Nephron progenitor cell (in vitro differentiated cells): ENCODE results near the gene NSUN7.

Source experiments
- DNase-seq: peaks from one replicate; pipeline ENCODE4 v3.0.0; 2021
- H3K27ac Mint-ChIP-seq: 2 replicates; pipeline ENCODE4 v1.8.0; 2021; ENCODE audit warnings: mild to moderate bottlenecking, moderate library complexity, mixed read lengths
- H3K27me3 Mint-ChIP-seq: 2 replicates; pipeline ENCODE4 v1.8.0; 2021; ENCODE audit warnings: mild to moderate bottlenecking, low read depth, mixed read lengths; ENCODE audit not compliant: poor library complexity
- H3K36me3 Mint-ChIP-seq: 2 replicates; pipeline ENCODE4 v1.8.0; 2021; ENCODE audit warnings: low read depth, mixed read lengths
- H3K4me1 Mint-ChIP-seq: 2 replicates; pipeline ENCODE4 v1.8.0; 2021; ENCODE audit warnings: mixed read lengths
- H3K4me3 Mint-ChIP-seq: 2 replicates; pipeline ENCODE4 v1.8.0; 2021; ENCODE audit warnings: mild to moderate bottlenecking, moderate library complexity, mixed read lengths
- H3K9me3 Mint-ChIP-seq: 2 replicates; pipeline ENCODE4 v1.8.0; 2021; ENCODE audit warnings: mild to moderate bottlenecking, moderate library complexity, mixed read lengths
- TF ChIP-seq, protein P1 (sequence below): fragments of 200-600 bp; sonication (generic); IDR thresholded peaks from 2 replicates; pipeline ENCODE4 v1.5.0; 2021; ENCODE audit warnings: antibody characterized with exemption

Gene NSUN7

DNA sequence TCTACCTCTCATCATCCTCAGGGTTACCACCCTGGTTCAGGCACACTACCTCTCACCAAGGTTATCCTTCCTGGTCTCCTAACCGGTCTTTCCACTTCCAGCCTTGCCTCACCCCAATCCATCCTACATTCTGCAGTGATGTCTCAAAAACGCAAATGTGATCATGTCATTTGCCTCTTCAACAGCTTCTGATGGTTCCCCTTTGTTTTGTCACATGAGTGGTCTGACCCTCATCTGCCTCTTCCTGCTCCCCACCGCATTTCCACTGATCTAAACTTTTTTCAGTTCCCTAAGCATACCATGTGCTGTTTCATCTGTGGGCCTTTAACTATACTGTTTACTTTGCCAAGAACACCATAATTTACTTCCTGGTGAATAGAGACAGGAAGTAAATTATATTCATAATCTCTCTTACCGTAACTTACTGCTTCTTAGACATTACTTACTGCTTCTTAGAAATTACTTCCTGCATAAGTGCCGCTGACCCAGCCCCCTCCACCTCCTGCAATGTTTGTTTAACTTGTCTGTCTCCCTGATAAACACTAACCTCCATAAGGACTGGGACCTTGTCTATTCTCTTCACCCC lies 27.1 kb upstream of the NSUN7 start:
- Mint-ChIP-seq H3K9me3 (no peaks in the 10 kb centered on the region), H3K27me3 (no peaks in the 10 kb centered on the region), H3K27ac (no peak overlapping the region), H3K36me3 (no peaks in the 10 kb centered on the region), H3K4me3 (no peak overlapping the region), H3K4me1 (peaks cover 5% of the 10 kb centered on the region)
- TF ChIP-seq, protein P1, sequence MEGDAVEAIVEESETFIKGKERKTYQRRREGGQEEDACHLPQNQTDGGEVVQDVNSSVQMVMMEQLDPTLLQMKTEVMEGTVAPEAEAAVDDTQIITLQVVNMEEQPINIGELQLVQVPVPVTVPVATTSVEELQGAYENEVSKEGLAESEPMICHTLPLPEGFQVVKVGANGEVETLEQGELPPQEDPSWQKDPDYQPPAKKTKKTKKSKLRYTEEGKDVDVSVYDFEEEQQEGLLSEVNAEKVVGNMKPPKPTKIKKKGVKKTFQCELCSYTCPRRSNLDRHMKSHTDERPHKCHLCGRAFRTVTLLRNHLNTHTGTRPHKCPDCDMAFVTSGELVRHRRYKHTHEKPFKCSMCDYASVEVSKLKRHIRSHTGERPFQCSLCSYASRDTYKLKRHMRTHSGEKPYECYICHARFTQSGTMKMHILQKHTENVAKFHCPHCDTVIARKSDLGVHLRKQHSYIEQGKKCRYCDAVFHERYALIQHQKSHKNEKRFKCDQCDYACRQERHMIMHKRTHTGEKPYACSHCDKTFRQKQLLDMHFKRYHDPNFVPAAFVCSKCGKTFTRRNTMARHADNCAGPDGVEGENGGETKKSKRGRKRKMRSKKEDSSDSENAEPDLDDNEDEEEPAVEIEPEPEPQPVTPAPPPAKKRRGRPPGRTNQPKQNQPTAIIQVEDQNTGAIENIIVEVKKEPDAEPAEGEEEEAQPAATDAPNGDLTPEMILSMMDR, result no peak
- DNase-seq, result no peak

DNA sequence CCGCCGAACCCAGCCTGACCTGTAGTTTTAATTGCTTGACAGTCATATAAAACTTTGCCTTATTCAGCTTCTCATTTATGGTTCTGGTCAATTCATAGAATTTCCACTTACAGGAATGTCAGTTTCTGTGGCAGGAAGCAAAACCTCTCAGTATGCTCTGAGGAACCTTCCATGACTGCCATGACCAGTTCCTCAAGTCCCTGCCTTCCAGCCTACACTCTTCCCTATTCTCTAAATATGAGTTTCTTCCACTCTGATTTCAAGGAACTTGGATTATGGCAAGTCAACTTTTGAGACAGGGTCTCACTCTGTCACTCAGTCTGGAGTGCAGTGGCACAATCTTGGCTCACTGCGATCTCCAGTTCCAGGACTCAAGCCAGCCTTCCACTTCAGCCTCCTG lies 26.0 kb upstream of the NSUN7 start:
- Mint-ChIP-seq H3K36me3 (no peaks in the 10 kb centered on the region), H3K27me3 (no peaks in the 10 kb centered on the region)

DNA sequence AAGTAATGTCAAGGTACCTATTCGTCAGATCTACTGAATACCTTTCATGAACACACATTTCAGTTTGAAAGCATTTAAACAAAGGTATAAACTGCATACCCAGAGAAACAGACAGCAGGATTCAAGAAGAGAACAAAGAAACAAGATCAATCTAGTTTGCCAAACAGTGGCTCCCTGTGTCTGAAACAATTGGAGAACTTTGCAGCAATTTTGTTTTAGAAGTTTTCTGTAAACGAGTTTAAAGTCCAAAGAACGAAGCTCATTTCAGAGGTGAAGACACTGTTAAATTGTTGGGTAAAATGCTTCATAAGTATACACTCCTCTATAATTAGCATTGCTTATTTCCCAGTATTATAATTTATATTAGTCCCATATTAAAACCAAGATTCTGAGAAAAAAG lies 21.4 kb upstream of the NSUN7 start:
- no peaks in the 10 kb centered on the region for H3K36me3 Mint-ChIP-seq
- TF ChIP-seq, protein P1, result no peak
- H3K9me3 Mint-ChIP-seq, result no peaks in the 10 kb centered on the region
- no peaks in the 10 kb centered on the region for H3K27me3 Mint-ChIP-seq
- H3K27ac Mint-ChIP-seq, result no peak overlapping the region
- DNase-seq, result no peak
- no peak overlapping the region for H3K4me3 Mint-ChIP-seq
- H3K4me1 Mint-ChIP-seq, result no peaks in the 10 kb centered on the region

More for the DNA sequence above, 26.0 kb upstream of the NSUN7 start:
- Mint-ChIP-seq H3K4me1 (peaks cover 4% of the 10 kb centered on the region), H3K9me3 (no peaks in the 10 kb centered on the region), H3K4me3 (no peak overlapping the region), H3K27ac (no peak overlapping the region)
- TF ChIP-seq, protein P1, result no peak
- no peak for DNase-seq

DNA sequence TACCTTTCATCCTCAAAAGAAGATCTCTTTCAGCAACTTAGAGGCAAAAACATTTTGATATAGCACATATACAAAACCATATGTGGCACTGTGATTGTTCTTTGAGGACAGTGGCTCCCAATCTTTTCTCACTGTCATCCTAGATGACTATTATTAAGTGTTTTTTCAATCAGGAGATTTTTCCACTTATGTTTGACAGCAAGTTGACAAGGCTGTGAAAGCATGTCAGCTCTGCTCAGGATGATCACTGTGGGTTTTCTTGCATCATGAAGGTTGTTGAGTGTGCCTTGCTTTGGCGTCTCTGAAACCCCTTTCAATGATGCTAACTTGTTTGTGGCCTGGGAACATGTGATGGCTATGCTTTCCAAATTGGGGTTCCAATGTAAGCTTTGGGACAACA lies 20.2 kb upstream of the NSUN7 start:
- Mint-ChIP-seq H3K27me3 (no peaks in the 10 kb centered on the region), H3K9me3 (no peaks in the 10 kb centered on the region), H3K36me3 (no peaks in the 10 kb centered on the region), H3K27ac (no peak overlapping the region), H3K4me1 (peaks cover 11% of the 10 kb centered on the region), H3K4me3 (no peak overlapping the region)
- TF ChIP-seq, protein P1, result no peak
- no peak for DNase-seq

DNA sequence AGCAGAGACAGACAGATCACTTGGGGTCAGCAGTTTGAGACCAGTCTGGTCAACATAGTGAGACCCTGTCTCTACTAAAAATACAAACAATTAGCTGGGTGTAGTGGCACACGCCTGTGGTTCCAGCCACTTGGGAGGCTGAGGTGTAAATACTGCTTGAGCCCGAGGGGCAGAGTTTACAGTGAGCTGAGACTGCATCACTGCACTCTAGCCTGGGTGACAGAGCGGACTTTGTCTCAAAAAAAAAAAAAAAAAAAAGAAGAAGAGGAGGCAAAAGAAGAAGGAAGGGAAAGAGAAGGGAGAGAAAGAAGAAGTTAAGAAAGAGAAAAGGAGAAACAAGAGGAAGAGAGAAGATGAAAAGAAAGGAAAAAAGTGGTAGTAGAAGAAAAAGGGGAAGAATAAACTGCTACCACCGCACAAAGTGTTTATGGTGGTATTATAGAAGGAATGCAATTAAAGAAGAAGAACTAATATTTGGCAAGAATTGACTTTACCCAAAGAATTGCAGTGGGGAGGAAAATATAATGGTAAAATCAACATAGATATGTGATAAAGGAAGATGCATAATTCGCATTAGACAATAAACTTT lies 19.6 kb upstream of the NSUN7 start:
- Mint-ChIP-seq H3K27ac (no peak overlapping the region), H3K27me3 (no peaks in the 10 kb centered on the region), H3K9me3 (no peaks in the 10 kb centered on the region), H3K4me1 (peaks cover 17% of the 10 kb centered on the region), H3K4me3 (no peak overlapping the region), H3K36me3 (no peaks in the 10 kb centered on the region)
- TF ChIP-seq, protein P1, result no peak
- DNase-seq, result no peak

DNA sequence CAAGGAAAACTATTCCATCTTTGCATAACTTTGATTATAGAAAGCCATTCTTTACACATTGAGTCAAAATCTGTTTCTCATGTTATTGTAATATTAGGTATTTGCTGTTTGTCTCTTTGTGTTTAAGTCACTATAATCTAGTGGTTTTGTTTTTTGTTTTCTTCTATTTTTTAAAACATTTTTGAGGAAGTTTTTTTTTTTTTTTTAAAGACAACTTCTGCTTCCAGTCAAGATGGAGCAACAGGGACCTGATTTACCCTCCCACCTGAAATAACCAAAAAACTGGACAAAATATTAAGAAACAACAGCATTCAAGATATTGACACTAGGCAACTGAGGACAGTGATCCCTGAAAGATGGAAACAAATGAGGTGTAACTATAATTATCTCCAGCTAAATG lies 18.4 kb upstream of the NSUN7 start:
- H3K9me3 Mint-ChIP-seq, result no peaks in the 10 kb centered on the region
- no peaks in the 10 kb centered on the region for H3K27me3 Mint-ChIP-seq
- no peaks in the 10 kb centered on the region for H3K36me3 Mint-ChIP-seq
- H3K4me3 Mint-ChIP-seq, result no peak overlapping the region
- no peak for DNase-seq
- no peak overlapping the region for H3K27ac Mint-ChIP-seq
- peaks cover 17% of the 10 kb centered on the region for H3K4me1 Mint-ChIP-seq
- TF ChIP-seq, protein P1, result no peak
